ENCODE data around the gene ZMIZ1. TPM values are rescaled to one million over a fixed set of nuclear protein-coding genes. Genes with fewer than 3 reads are reported as not detected.

Gene ZMIZ1
- total and polyA plus RNA-seq, 2 experiments from 2014 or later = 9.2 to 30.9 TPM

DNA sequence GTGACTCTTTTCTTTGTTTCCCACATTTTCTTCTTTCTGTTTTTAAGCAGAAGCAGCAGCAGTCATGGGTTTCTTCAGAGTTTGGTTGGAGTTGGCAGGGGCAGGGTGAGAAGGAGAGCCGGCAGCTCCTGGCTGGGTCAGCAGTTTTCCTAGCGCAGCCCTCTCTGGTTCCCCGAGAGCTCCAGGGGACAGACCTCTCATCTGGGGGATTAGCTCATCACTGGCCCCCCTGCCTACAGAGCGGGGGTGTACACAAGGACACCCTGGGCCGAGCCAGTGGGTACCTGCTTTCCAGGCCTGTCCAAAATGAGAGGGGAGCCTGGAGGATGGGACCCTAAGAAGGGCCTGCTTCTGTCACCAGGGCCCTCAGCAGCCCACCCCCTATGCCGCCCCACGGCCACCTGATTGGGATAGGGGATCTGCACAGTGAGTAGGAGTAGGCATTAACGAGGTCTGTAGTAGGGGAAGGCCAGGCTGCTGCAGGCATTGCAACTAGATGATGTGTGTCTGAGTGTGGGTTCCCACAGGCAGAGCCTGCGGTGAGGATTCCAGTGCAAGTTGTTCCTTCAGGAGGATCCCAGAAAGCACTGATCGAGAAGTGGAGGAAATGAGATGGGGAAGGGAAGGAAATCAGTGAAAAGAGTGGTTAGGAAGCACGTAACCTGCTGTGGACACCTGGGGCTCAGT lies 155.6 kb downstream of the ZMIZ1 start (continued):
- no peak for TF ChIP-seq EZH2 (IDR thresholded peaks at IDR 0.05; ENCODE audit: low read depth, unreplicated experiment)
- TF ChIP-seq POLR2AphosphoS5 (IDR thresholded peaks at IDR 0.05; ENCODE audit: low read depth) = no peak
- no peak for TF ChIP-seq ZNF462 (CRISPR knock-in tag; IDR thresholded peaks at IDR 0.05)
- TF ChIP-seq NANOG (IDR thresholded peaks at IDR 0.05; ENCODE audit: borderline replicate concordance) = no peak
- no peak for TF ChIP-seq ETS1 (IDR thresholded peaks at IDR 0.05)

GRCh38 chr10:79224992-79225391 lies 156.2 kb downstream of the ZMIZ1 start:
- ATAC-seq = no peak
- H3K9me2 ChIP-seq (ENCODE audit: insufficient read depth) = no peaks in the 10 kb centered on the region
- H3K4me2 ChIP-seq = no peak overlapping the region
- Mint-ChIP-seq H3K9me3 (no peaks in the 10 kb centered on the region), H3K4me3 (no peak overlapping the region), H3K27me3 (ENCODE audit: insufficient read depth, low read depth, poor library complexity) (peaks cover 5% of the 10 kb centered on the region), H3K4me1 (peaks cover 61% of the 10 kb centered on the region), H3K36me3 (ENCODE audit: low read depth) (no peaks in the 10 kb centered on the region; the same call in 2 of the 3 replicates), H3K27ac (no peak overlapping the region; the same call in 1 of the 2 replicates)
- H3K79me2 ChIP-seq (replicated peaks; ENCODE audit: insufficient read depth) = no peaks in the 10 kb centered on the region
- H3K36me3 ChIP-seq (ENCODE audit: insufficient read depth) = no peaks in the 10 kb centered on the region
- no peak overlapping the region for H2AFZ ChIP-seq
- H4K20me1 ChIP-seq (replicated peaks; ENCODE audit: insufficient read depth) = no peaks in the 10 kb centered on the region
- DNase-seq (ENCODE audit: low spot score) = no peak
- H3K27ac ChIP-seq (ENCODE audit: low read depth) = no peak overlapping the region
- H3K4me1 ChIP-seq (ENCODE audit: insufficient read depth) = peaks cover 34% of the 10 kb centered on the region
- H3F3A ChIP-seq (replicated peaks; ENCODE audit: low read depth) = no peaks in the 10 kb centered on the region
- H3K4me3 ChIP-seq = no peak overlapping the region
- no peaks in the 10 kb centered on the region for H3K27me3 ChIP-seq (ENCODE audit: insufficient read depth)
- TF ChIP-seq CTCF (conservative IDR thresholded peaks at IDR 0.05; ENCODE audit: low read depth in 2 of 2) (no peak), EZH2phosphoT487 (IDR thresholded peaks at IDR 0.05; ENCODE audit: unreplicated experiment) (no peak)

All from GM23338 (cell line).